OCI-LY3 (cell line): Measurements from ENCODE around the gene VWC2L.

Experiments
- CTCF ChIP-seq: fragments of 200-600, 300-600 bp; sonication (generic); IDR thresholded peaks from 2 replicates; pipeline ENCODE4 v1.5.1; 2014; ENCODE audit warnings: antibody characterized with exemption, low read length, low read depth
- EZH2phosphoT487 ChIP-seq: fragments of 200-600 bp; shearing (Covaris generic); IDR thresholded peaks from 2 replicates; pipeline ENCODE4 v1.6.1; 2018; ENCODE audit warnings: antibody characterized with exemption, mixed run types, low read depth

DNA sequence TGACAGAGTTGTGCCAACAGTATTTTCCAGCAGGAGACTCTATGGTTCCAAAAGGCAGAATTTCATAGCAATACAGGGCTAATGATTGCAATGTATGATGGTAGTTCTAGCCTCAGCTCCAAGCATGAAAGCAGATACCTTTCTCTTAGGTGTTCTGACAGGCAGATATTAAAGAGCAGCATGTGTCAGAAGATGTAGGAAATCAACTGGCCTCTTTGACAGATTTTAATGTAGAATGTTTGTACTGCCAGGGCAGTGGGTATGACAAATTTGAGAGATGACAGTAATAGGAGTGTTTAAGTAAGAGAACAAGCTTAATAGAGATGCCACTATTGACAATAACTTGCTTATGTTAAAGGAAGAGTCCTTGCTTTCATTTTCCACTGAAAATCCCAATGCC lies 21.5 kb upstream of the VWC2L start:
- no peak for TF ChIP-seq CTCF
- TF ChIP-seq EZH2phosphoT487 = no peak
